Progenitor cell of endocrine pancreas (in vitro differentiated cells): ENCODE results near the gene GSG1. TPM values are rescaled to one million over a fixed set of nuclear protein-coding genes. Genes with fewer than 3 reads are reported as not detected.

Source experiments
- DNase-seq: peaks from one replicate; pipeline ENCODE4 v3.0.0; 2021; ENCODE audit warnings: low spot score; ENCODE audit not compliant: unreplicated experiment
- H3K27ac Mint-ChIP-seq: 2 replicates; pipeline ENCODE4 v1.8.0; 2021; ENCODE audit warnings: mild to moderate bottlenecking, moderate library complexity, mixed read lengths
- H3K27me3 Mint-ChIP-seq: 2 replicates; pipeline ENCODE4 v1.8.0; 2021; ENCODE audit warnings: mixed read lengths
- H3K36me3 Mint-ChIP-seq: 2 replicates; pipeline ENCODE4 v1.8.0; 2022; ENCODE audit warnings: mixed read lengths; ENCODE audit not compliant: insufficient read depth
- H3K4me1 Mint-ChIP-seq: 2 replicates; pipeline ENCODE4 v1.8.0; 2021; ENCODE audit warnings: low read depth, mixed read lengths
- H3K4me3 Mint-ChIP-seq: 2 replicates; pipeline ENCODE4 v1.8.0; 2021; ENCODE audit warnings: low read depth, mild to moderate bottlenecking, moderate library complexity, mixed read lengths
- H3K9me3 Mint-ChIP-seq: 2 replicates; pipeline ENCODE4 v1.8.0; 2021; ENCODE audit warnings: low read depth, mixed read lengths
- CTCF ChIP-seq: fragments of 200-600 bp; sonication (generic); IDR thresholded peaks from one replicate; pipeline ENCODE4 v1.5.0; 2021; ENCODE audit warnings: antibody characterized with exemption, mild to moderate bottlenecking; ENCODE audit not compliant: unreplicated experiment
- total RNA-seq: library from RNA; stranded (reverse); gene quantifications from 2 replicates; pipeline ENCODE4 v1.2.1, GENCODE V29; 2021

GSG1 gene
- total RNA-seq, 1 donor from 2014 or later: 0.46 TPM

GRCh38 chr12:13071305-13072280 is 31.9 kb downstream of the GSG1 start:
- Mint-ChIP-seq H3K36me3 (peaks cover 25% of the 10 kb centered on the region), H3K4me1 (peaks cover 1% of the 10 kb centered on the region), H3K27ac (peak overlapping the region; percentile 7), H3K27me3 (no peaks in the 10 kb centered on the region), H3K4me3 (no peak overlapping the region), H3K9me3 (no peaks in the 10 kb centered on the region)
- no peak for DNase-seq
- no peak for TF ChIP-seq CTCF

- no peak for DNase-seq
- H3K9me3 Mint-ChIP-seq: no peaks in the 10 kb centered on the region
- H3K27ac Mint-ChIP-seq: no peak overlapping the region
- peaks cover 17% of the 10 kb centered on the region for H3K36me3 Mint-ChIP-seq
- H3K27me3 Mint-ChIP-seq: no peaks in the 10 kb centered on the region
- H3K4me1 Mint-ChIP-seq: peaks cover 1% of the 10 kb centered on the region
- H3K4me3 Mint-ChIP-seq: no peak overlapping the region
- no peak for TF ChIP-seq CTCF
Measured at GRCh38 chr12:13069380-13069779, 34.1 kb downstream of the GSG1 start.

- H3K36me3 Mint-ChIP-seq: peaks cover 14% of the 10 kb centered on the region
- H3K27me3 Mint-ChIP-seq: no peaks in the 10 kb centered on the region
- no peak for TF ChIP-seq CTCF
- H3K27ac Mint-ChIP-seq: no peak overlapping the region
- DNase-seq: no peak
- no peaks in the 10 kb centered on the region for H3K9me3 Mint-ChIP-seq
- no peak overlapping the region for H3K4me3 Mint-ChIP-seq
- peaks cover 1% of the 10 kb centered on the region for H3K4me1 Mint-ChIP-seq
Measured at GRCh38 chr12:13067322-13067721, 36.1 kb downstream of the GSG1 start.

- Mint-ChIP-seq H3K27me3 (no peaks in the 10 kb centered on the region), H3K27ac (no peak overlapping the region), H3K4me3 (no peak overlapping the region), H3K36me3 (peaks cover 16% of the 10 kb centered on the region), H3K9me3 (no peaks in the 10 kb centered on the region), H3K4me1 (peaks cover 1% of the 10 kb centered on the region)
- DNase-seq: no peak
- TF ChIP-seq CTCF: no peak
Measured at GRCh38 chr12:13066459-13066858, 37.0 kb downstream of the GSG1 start.

GRCh38 chr12:13066014-13066413 is 37.5 kb downstream of the GSG1 start:
- H3K36me3 Mint-ChIP-seq: peaks cover 18% of the 10 kb centered on the region
- no peak for DNase-seq
- no peak overlapping the region for H3K4me3 Mint-ChIP-seq
- no peak overlapping the region for H3K27ac Mint-ChIP-seq
- no peaks in the 10 kb centered on the region for H3K9me3 Mint-ChIP-seq
- no peak for TF ChIP-seq CTCF
- no peaks in the 10 kb centered on the region for H3K27me3 Mint-ChIP-seq
- H3K4me1 Mint-ChIP-seq: peaks cover 1% of the 10 kb centered on the region
